ENCODE data around the gene BEAN1.

DNA sequence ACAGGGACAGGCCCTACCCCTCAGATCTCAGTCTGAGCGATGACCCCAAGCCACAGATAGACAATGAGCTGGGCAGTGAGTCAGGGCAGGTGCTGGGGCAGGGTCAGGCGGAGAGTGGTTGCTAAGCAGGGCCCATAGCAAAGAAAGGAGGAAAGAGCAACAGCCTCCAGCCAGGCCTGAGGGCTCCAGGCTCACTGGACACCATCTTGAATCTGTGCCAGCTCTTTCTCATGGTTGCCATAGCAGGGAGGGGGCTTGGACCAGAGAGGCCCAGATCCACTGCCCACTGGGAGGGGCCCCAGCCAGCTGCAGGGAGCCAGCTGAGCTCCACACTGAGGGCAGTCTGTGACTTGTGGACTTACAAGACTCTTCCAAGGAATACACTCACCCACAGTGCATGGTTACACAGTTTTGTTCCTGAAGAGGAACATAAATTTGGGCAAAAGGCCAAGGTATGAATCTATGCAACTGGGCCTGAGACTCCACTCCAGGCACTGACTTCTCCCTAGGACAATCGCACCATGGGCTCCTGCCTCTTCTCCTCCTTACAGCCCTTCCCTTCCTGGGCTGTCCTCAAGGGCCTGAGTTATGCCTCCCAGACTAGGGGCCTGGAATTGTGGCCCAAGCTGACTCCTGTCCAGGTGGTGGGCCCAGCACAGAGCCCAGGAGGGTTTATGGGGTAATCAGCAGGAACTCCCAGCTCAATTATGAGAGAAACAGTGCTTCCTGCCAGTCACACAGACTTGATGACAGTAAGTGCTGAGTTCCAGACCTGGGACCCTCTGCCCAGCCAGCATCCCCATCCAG is 59.9 kb downstream of the BEAN1 start:
- TF ChIP-seq, protein P1, sequence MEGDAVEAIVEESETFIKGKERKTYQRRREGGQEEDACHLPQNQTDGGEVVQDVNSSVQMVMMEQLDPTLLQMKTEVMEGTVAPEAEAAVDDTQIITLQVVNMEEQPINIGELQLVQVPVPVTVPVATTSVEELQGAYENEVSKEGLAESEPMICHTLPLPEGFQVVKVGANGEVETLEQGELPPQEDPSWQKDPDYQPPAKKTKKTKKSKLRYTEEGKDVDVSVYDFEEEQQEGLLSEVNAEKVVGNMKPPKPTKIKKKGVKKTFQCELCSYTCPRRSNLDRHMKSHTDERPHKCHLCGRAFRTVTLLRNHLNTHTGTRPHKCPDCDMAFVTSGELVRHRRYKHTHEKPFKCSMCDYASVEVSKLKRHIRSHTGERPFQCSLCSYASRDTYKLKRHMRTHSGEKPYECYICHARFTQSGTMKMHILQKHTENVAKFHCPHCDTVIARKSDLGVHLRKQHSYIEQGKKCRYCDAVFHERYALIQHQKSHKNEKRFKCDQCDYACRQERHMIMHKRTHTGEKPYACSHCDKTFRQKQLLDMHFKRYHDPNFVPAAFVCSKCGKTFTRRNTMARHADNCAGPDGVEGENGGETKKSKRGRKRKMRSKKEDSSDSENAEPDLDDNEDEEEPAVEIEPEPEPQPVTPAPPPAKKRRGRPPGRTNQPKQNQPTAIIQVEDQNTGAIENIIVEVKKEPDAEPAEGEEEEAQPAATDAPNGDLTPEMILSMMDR (IDR thresholded peaks at IDR 0.05): no peak
- no peak for TF ChIP-seq POLR2AphosphoS5 (IDR thresholded peaks at IDR 0.05)
